HG03097 (cell line): ENCODE measurements around the gene ADAP2.
"Not testable (repeated sequence)": the region's sequence is repeated elsewhere in the genome, so short reads cannot be mapped to it uniquely, and the experiment has no call there.

ENCODE experiments used
- ATAC-seq: cut with Tn5 transposase; IDR thresholded peaks from one replicate; pipeline ENCODE4 v1.9.1; 2021; ENCODE audit not compliant: unreplicated experiment, low FRiP score

Gene ADAP2

DNA sequence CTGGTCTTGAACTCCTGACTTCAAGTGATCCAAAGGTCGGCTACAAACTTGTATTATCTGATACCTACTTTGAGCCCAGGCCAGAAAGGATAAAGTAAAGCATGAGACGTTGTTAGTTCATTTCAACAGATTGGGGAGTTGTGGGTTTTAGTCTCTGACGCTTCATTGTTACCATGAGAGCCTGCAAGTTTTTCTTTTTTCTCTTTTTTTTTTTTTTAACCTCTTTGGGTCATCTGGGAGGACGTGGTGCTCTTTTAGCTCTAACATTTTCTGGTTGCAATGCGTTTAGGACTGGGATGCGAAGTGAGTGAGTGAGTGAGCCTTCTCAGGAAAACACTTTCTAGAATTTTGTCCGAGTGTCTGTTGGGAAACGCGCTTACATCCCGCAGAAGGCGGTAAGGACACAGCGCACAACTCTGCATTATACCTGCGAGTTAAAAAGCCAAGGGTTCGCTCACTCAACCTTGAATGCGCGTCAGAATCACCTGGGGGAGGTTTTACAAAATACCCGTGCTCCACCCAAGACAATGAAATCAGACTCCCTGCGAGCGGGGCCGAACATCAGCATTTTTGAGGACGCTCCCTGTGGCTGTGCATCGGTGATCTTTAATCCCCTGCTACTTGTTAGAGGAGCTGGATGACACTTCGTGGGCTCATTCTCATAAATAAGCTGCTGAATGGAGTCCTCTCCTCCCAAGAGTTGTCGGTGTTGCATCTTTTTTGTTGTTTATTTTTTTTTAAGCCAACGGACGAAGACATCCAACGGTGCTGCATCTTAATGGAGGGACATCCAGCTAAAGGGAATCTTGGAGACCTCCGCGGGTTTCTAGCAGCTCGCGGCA, 48.5 kb downstream of the ADAP2 start:
- ATAC-seq = no peak

GRCh38 chr17:30970831-30971567, 49.3 kb downstream of the ADAP2 start, which contains the start of gene RNF135:
Gene RNF135 (plus strand): TSS chr17:30971039. CDS start chr17:30971074, 35 bp downstream.
- peak; percentile 68 for ATAC-seq

DNA sequence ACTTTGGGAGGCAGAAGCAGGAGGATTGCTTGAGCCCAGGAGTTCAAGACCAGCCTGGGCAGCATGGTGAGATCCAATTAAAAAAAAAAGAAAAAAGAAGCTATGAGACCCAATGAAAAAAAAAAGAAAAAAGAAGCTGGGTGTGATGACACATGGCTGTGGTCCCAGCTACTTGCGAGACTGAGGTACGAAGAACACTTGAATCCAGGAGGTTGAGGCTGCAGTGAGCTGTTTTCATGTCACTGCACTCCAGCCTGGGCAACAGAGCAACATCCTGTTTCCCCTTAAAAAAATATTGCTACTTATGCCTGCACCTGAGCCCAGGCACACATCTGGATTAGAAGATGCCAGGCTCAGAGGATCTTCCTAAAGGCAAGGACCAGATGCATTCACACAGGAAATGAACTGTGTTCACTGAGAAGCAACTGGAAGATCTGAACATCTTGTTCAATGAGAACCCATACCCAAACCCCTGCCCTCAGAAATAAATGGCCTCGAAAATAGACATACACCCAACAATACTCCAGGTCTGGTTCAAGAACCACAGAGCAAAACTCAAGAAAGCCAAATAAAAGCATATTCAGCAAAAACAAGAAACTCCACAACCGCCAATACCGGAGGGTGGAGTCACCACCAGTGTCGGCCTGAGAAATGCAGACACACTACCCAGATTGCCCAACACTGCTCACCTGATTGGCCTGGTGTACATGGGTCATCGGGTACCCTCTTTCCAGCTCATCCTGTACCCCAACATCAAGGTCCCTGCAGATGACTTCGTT, 53.5 kb downstream of the ADAP2 start:
- ATAC-seq = no peak

- not testable (repeated sequence) for ATAC-seq
These were observed 58.2 kb downstream of the ADAP2 start for GRCh38 chr17:30979919-30980318.

GRCh38 chr17:30981531-30982519, 60.1 kb downstream of the ADAP2 start:
- ATAC-seq = no peak

- no peak for ATAC-seq
These were observed 61.1 kb downstream of the ADAP2 start for GRCh38 chr17:30982855-30983254.

DNA sequence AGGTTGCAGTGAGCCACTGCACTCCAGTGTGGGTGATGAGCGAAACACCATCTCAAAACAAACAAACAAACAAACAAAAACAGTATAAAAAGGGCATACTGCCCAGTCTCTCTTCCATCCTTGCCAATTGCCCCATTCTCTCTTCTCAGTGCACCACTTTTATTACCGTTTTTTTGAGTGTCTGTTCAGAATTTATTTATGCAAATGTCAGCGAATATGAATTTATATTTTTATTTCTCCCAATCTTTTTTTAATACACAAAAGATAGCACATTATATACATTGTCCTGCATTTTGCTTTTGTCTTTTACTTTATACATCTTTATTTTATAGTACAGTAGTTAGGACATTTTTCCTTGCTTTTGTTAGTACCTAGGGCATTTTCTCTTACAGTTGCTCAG, 68.7 kb downstream of the ADAP2 start:
- no peak for ATAC-seq

GRCh38 chr17:30992551-30992950, 70.8 kb downstream of the ADAP2 start:
- no peak for ATAC-seq

DNA sequence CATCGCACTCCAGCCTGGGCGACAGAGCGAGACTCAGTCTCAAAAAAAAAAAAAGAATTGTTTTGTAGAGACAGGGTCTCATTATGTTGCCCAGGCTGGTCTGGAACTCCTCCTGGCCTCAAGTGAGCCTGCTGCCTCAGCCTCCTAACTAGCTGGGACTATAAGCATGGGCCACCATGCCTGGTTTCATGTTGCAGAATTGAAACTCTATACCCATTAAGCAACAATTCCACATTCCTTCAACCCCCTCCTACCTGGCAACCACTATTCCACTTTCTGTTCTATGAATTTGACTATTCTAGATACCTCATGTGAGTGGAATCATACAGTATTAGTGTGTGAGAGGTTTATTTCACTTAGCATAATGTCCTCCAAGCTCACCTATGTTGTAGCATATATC, 73.6 kb downstream of the ADAP2 start:
- no peak for ATAC-seq

- no peak for ATAC-seq
These were observed 74.7 kb downstream of the ADAP2 start for GRCh38 chr17:30996486-30996885.

DNA sequence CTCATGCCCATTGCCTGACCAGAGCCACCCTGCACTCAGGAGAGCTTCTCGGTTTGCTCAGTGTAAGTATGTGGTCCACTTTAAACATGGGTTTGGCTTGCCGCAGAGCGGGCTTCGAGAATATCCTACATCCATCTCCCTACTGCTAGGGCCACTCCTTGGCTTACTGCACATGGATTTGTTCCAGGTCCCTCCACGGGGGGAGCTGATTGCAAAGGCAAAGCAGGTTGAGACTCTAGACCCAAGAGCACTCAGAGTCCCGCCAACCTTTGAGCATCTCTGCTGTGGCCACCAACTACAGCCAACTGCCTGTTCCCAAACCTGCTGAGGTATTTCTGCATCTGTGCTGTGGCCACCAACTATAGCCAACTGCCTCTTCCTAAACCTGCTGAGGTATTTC, 75.5 kb downstream of the ADAP2 start:
- no peak for ATAC-seq

DNA sequence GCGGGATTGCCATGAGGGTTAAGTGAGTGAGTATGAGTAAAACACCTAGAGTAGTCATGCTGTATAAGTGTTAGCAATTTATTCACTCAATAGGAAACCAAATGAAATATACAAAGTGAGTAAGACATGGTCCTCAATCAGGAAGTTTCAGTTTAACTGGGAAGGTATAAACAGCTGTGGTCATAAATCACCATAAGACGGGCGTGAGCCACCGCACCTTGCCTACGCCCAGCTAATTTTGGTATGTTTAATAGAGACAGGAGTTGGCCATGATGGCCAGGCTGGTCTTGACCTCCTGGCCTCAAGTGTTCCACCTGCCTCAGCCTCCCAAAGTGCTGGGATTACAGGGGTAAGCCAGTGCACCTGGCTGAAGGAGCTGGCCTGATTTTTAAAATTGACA, 76.1 kb downstream of the ADAP2 start:
- ATAC-seq = no peak

DNA sequence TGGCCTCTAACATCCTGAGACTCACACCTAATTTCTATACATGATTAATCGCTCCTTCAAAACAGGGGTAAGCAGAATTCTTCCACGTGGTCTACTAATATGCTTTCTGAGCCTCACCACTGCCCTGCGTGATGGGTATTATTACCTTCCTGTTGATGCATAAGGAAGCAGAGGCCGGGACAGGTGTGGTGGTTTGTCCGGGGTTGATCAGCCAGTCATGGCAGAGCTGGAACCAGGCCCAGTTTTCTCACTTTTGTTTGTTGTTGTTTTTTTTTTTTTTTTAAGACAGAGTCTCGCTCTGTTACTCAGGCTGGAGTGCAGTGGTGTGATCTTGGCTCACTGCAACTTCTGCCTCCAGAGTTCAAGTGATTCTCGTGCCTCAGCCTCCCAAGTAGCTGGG, 80.3 kb downstream of the ADAP2 start:
- ATAC-seq = no peak

DNA sequence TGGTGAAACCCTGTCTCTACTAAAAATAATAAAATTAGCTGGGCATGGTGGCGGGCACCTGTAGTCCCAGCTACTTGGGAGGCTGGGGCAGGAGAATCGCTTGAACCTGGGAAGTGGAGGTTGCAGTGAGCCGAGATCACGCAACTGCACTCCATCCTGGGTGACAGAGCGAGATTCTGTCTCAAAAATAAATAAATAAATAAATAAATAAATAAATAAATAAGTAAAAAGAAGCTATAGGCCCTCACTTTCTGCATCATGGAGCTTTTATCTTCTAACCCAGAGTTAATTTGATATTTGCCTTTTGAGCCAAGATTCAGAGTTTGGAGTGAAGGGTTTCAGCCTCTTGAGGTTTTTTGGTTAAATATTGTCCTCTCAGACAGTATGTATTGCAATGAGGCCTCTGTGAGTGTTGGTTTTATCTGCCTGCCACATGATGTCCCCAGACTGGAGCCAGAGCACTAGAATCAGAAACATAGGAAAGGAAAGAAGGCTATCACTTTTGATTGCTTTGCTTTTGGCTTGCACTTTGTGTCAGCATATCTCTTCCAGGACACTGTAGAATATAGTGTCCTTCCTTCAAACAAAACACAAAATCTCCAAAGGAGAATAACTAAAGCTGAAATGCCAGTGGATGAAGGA, 81.6 kb downstream of the ADAP2 start:
- ATAC-seq = no peak

- ATAC-seq = no peak
These were observed 82.4 kb downstream of the ADAP2 start for GRCh38 chr17:31004160-31004559.

DNA sequence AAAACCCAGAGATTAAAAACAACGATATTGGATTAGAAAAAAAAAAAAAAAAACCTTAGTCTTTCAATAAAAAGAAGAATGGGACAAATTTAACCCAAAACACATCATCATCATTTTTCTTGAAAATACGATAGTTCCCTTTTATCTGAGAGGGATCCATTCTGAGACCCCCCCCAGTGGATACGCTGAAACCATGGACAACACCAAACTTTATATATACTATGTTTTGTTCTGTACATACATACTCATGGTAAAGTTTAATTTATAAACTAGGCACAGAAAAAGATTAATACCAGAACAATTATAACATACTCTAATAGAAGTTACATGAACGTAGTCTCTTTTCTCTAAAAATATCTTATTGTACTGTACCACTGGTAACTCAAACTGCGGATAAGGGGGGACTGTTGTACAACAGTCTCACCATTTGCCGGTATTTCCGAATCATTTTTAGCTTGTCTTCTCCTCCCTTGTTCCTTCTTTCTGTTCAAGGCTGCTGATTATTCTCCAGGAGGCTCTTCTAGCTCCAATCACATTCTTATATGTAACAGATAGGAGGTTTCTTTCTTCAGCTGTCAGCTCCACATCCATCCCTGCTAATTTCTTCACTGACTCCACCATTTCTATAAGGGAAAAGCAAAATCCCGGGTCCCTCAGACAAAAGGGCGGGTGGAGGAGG, 86.1 kb downstream of the ADAP2 start:
- no peak for ATAC-seq

GRCh38 chr17:31008374-31009041, 86.8 kb downstream of the ADAP2 start:
- ATAC-seq = peak; percentile 46
